GM12878 (cell line): ENCODE data around the gene FHL3. TPM values are rescaled to one million over a fixed set of nuclear protein-coding genes. Genes with fewer than 3 reads are reported as not detected.

Experiments
- ATF2 ChIP-seq: IDR thresholded peaks from 2 replicates; pipeline ENCODE4 v1.6.1; 2012; ENCODE audit warnings: low read length, inconsistent platforms
- ATF7 ChIP-seq: fragments of 450-650 bp; IDR thresholded peaks from 2 replicates; pipeline ENCODE4 v1.6.1; 2016; ENCODE audit warnings: low read depth, mild to moderate bottlenecking
- BCL11A ChIP-seq: IDR thresholded peaks from 2 replicates; pipeline ENCODE4 v1.6.1; 2011; ENCODE audit warnings: low read depth, low read length
- BCL3 ChIP-seq: IDR thresholded peaks from 2 replicates; pipeline ENCODE4 v1.6.1; 2011; ENCODE audit warnings: borderline replicate concordance, low read depth, mild to moderate bottlenecking, moderate library complexity, low read length; ENCODE audit not compliant: insufficient read depth, poor library complexity, severe bottlenecking
- BMI1 ChIP-seq: fragments of 450-650 bp; IDR thresholded peaks from 2 replicates; pipeline ENCODE4 v1.6.1; 2016; ENCODE audit warnings: mild to moderate bottlenecking, moderate library complexity, borderline replicate concordance
- CREM ChIP-seq: IDR thresholded peaks from 2 replicates; pipeline ENCODE4 v1.6.1; 2014; ENCODE audit warnings: antibody characterized with exemption, low read depth
- EP300 ChIP-seq, 2 experiments: fragments of 150-350 bp in 1 of 2; IDR thresholded peaks; 2 replicates each; pipeline ENCODE4 v1.6.1; 2011 to 2012; ENCODE audit warnings: low read depth in 2 of 2, low read length in 2 of 2, borderline replicate concordance in 1 of 2, improper control_type of control experiment in 1 of 2, inconsistent platforms in 1 of 2; ENCODE audit not compliant: control insufficient read depth in 1 of 2
- ETV6 ChIP-seq, 2 experiments: fragments of 450-650 bp in 1 of 2; IDR thresholded peaks in 1 of 2; conservative IDR thresholded peaks in 1 of 2; 2 replicates each; pipeline ENCODE4 v1.6.1; 2014; ENCODE audit warnings: antibody characterized with exemption in 1 of 2, borderline replicate concordance in 1 of 2, low read depth in 1 of 2, mild to moderate bottlenecking in 1 of 2, moderate library complexity in 1 of 2
- GABPA ChIP-seq: IDR thresholded peaks from 2 replicates; pipeline ENCODE4 v1.6.1; 2014; ENCODE audit warnings: antibody characterized with exemption, low read depth, mild to moderate bottlenecking, inconsistent platforms
- GATAD2B ChIP-seq: fragments of 450-650 bp; conservative IDR thresholded peaks from 2 replicates; pipeline ENCODE4 v1.6.1; 2017; ENCODE audit warnings: low read depth, mild to moderate bottlenecking, moderate library complexity
- IKZF2 ChIP-seq, 2 experiments: fragments of 450-650 bp; IDR thresholded peaks; 2 replicates each; pipeline ENCODE4 v1.6.1; 2017; ENCODE audit warnings: mild to moderate bottlenecking in 2 of 2, moderate library complexity in 2 of 2
- JUND ChIP-seq: IDR thresholded peaks from 2 replicates; pipeline ENCODE4 v1.6.1; 2012; ENCODE audit warnings: low read depth, mild to moderate bottlenecking, low read length, improper control_type of control experiment, moderate library complexity
- MEF2A ChIP-seq: IDR thresholded peaks from 2 replicates; pipeline ENCODE4 v1.6.1; 2011; ENCODE audit warnings: low read depth, mild to moderate bottlenecking, low read length, moderate library complexity; ENCODE audit not compliant: insufficient read depth
- MTA2 ChIP-seq: fragments of 450-650 bp; IDR thresholded peaks from 2 replicates; pipeline ENCODE4 v1.6.1; 2016; ENCODE audit warnings: low read depth, mild to moderate bottlenecking, moderate library complexity
- NFYB ChIP-seq: IDR thresholded peaks from 2 replicates; pipeline ENCODE4 v1.6.1; 2011; ENCODE audit warnings: low read depth, mild to moderate bottlenecking, low read length, improper control_type of control experiment, moderate library complexity; ENCODE audit not compliant: insufficient read depth
- PKNOX1 ChIP-seq: fragments of 450-650 bp; IDR thresholded peaks from 2 replicates; pipeline ENCODE4 v1.6.1; 2016; ENCODE audit warnings: mild to moderate bottlenecking
- RAD21 ChIP-seq: IDR thresholded peaks from 2 replicates; pipeline ENCODE4 v1.6.1; 2011; ENCODE audit warnings: mild to moderate bottlenecking, low read depth, low read length, moderate library complexity; ENCODE audit not compliant: insufficient read depth
- RUNX3 ChIP-seq: IDR thresholded peaks from 2 replicates; pipeline ENCODE4 v1.6.1; 2012; ENCODE audit warnings: low read length, inconsistent platforms
- SMAD5 ChIP-seq: IDR thresholded peaks from 2 replicates; pipeline ENCODE4 v1.6.1; 2016; ENCODE audit warnings: antibody characterized with exemption, low read depth
- SP1 ChIP-seq: IDR thresholded peaks from one replicate; pipeline ENCODE4 v1.6.1; 2011; ENCODE audit warnings: low read depth, low read length
- SUPT20H ChIP-seq: IDR thresholded peaks from 2 replicates; pipeline ENCODE4 v1.6.1; 2011; ENCODE audit warnings: low read depth, mild to moderate bottlenecking, low read length, moderate library complexity, borderline replicate concordance; ENCODE audit not compliant: control insufficient read depth
- TCF12 ChIP-seq: IDR thresholded peaks from 2 replicates; pipeline ENCODE4 v1.6.1; 2011; ENCODE audit warnings: low read depth, mild to moderate bottlenecking, low read length
- TCF3 ChIP-seq: IDR thresholded peaks from 2 replicates; pipeline ENCODE4 v1.6.1; 2012; ENCODE audit warnings: low read depth, mild to moderate bottlenecking, low read length, borderline replicate concordance; ENCODE audit not compliant: insufficient read depth
- TCF7 ChIP-seq: IDR thresholded peaks from 2 replicates; pipeline ENCODE4 v1.6.1; 2014; ENCODE audit warnings: antibody characterized with exemption, borderline replicate concordance
- ZBED1 ChIP-seq: IDR thresholded peaks from 2 replicates; pipeline ENCODE4 v1.6.1; 2016; ENCODE audit warnings: borderline replicate concordance
- ZNF207 ChIP-seq: fragments of 450-650 bp; IDR thresholded peaks from 2 replicates; pipeline ENCODE4 v1.6.1; 2014; ENCODE audit warnings: antibody characterized with exemption, mild to moderate bottlenecking, borderline replicate concordance
- polyA plus RNA-seq, 11 experiments: library from polyadenylated mRNA; depleted of rRNA in 4 of 11; unstranded in 6 of 11; stranded (reverse) in 5 of 11; fragments of >200 nt; fragmentation: Nextera tagmentation in 4 of 11; fragmentation: Illumina TruSeq in 1 of 11; extraction: Ambion mirVana in 4 of 11; extraction: Trizol in 1 of 11; gene quantifications; 1 replicate in 1 of 11; 2 replicates in 10 of 11; pipeline versions ENCODE4 v1.2.1 to v1.2.3, GENCODE V29; 2011 to 2016; ENCODE audit warnings: inconsistent platforms in 2 of 11, missing spikeins in 2 of 11, low read depth in 1 of 11
- total RNA-seq, 4 experiments: library from RNA; depleted of rRNA in 3 of 4; stranded (reverse); fragments of >200 nt in 3 of 4; fragmentation: Illumina TruSeq in 1 of 4; extraction: Trizol in 1 of 4; gene quantifications; 2 replicates each; pipeline versions ENCODE4 v1.2.1 to v1.2.3, GENCODE V29; 2013 to 2021

FHL3 gene
- total and polyA plus RNA-seq, 10 of the 15 experiments (the other 5 are each of a cell fraction or from before 2014, with no cell fraction given) = 0.26 to 13.9 (median 7.9) TPM

- TF ChIP-seq BCL3 (peak; percentile 76), BCL11A (peak; percentile 55; the same call in 1 of the 2 replicates), CREM (peak; percentile 80), ATF7 (peak; percentile 79), SP1 (peak; percentile 58), SUPT20H (no peak), ZBED1 (peak; percentile 69; the same call in 1 of the 2 replicates), TCF7 (0 out of 2 replicates have a peak, but pooled peaks have one; percentile 48), TCF3 (peak; percentile 76; the same call in 1 of the 2 replicates), ETV6 (conservative IDR thresholded peaks at IDR 0.05 in 1 of 2, IDR thresholded peaks at IDR 0.05 in 1 of 2; ENCODE audit: borderline replicate concordance in 1 of 2, low read depth in 1 of 2) (peak in 1 of 2 experiments; percentile 68; a peak in 1 of 4 replicates), TCF12 (peak; percentile 75), RAD21 (0 out of 2 replicates have a peak, but pooled peaks have one; percentile 7), MTA2 (peak; percentile 90), PKNOX1 (peak; percentile 74), JUND (0 out of 2 replicates have a peak, but pooled peaks have one; percentile 57), RUNX3 (peak; percentile 83), EP300 (IDR thresholded peaks at IDR 0.05; ENCODE audit: borderline replicate concordance in 1 of 2, control insufficient read depth in 1 of 2, low read depth in 2 of 2, low read length in 2 of 2) (peak; percentile 67 to 82; a peak in 3 of 4 replicates), NFYB (no peak), MEF2A (0 out of 2 replicates have a peak, but pooled peaks have one; percentile 24), GABPA (no peak), BMI1 (peak; percentile 52; the same call in 1 of the 2 replicates), IKZF2 (IDR thresholded peaks at IDR 0.05) (peak; percentile 98 to 99), GATAD2B (peak; percentile 91), ATF2 (peak; percentile 78), ZNF207 (peak; percentile 13; the same call in 1 of the 2 replicates), SMAD5 (no peak)
These were observed 22.8 kb upstream of the FHL3 start (continued) for GRCh38 chr1:38028105-38028591.
